Caco-2 (cell line): ENCODE data around the gene HPS4. TPM values are rescaled to one million over a fixed set of nuclear protein-coding genes. Genes with fewer than 3 reads are reported as not detected.

Experiments used
- BruUV-seq: library from RNA; stranded (reverse); fragments of 400-500 nt; replicated peaks from 2 replicates; lab custom pipeline; 2021; lab: Mats Ljungman, UMichigan
- CTCF ChIA-PET: fragments of 300-600 bp; sonication (Branson Sonifier 250); formaldehyde crosslinking; loops from one replicate; lab custom pipeline; 2022; ENCODE audit warnings: antibody characterized with exemption; lab: Charles Lee
- POLR2A ChIA-PET: fragments of 300-600 bp; sonication (Branson Sonifier 250); formaldehyde crosslinking; loops from one replicate; lab custom pipeline; 2022; ENCODE audit warnings: antibody characterized with exemption; lab: Charles Lee
- DNase-seq, 2 experiments: peaks; one replicate each; pipeline versions ENCODE4 v3.0.0 to v3.0.0-alpha.2; 2020 to 2022
- H3K27me3 ChIP-seq: replicated peaks from 2 replicates; pipeline ENCODE4 v1.6.0; 2011; ENCODE audit warnings: low read length; ENCODE audit not compliant: control insufficient read depth, insufficient read depth
- H3K36me3 ChIP-seq: 2 replicates; pipeline ENCODE4 v1.5.1; 2011; ENCODE audit warnings: low read length; ENCODE audit not compliant: control insufficient read depth, insufficient read depth
- H3K4me1 ChIP-seq: fragments of 250-450 bp; sonication (Bioruptor Pico); 2 replicates; pipeline ENCODE4 v1.5.1; 2020; ENCODE audit warnings: mild to moderate bottlenecking
- H3K4me3 ChIP-seq: 2 replicates; pipeline ENCODE4 v1.5.1; 2011; ENCODE audit warnings: low read depth, mild to moderate bottlenecking, control low read depth, low read length
- H3K9me3 ChIP-seq: fragments of 250-450 bp; sonication (Bioruptor Pico); 2 replicates; pipeline ENCODE4 v1.5.1; 2020; ENCODE audit warnings: mild to moderate bottlenecking, moderate library complexity
- H3K27ac Mint-ChIP-seq: one replicate; pipeline ENCODE4 v1.8.0; 2022; ENCODE audit warnings: mixed read lengths; ENCODE audit not compliant: unreplicated experiment
- H3K27me3 Mint-ChIP-seq: one replicate; pipeline ENCODE4 v1.8.0; 2022; ENCODE audit warnings: mixed read lengths; ENCODE audit not compliant: insufficient read depth, unreplicated experiment
- H3K36me3 Mint-ChIP-seq: one replicate; pipeline ENCODE4 v1.8.0; 2022; ENCODE audit warnings: mild to moderate bottlenecking, mixed read lengths; ENCODE audit not compliant: insufficient read depth, unreplicated experiment
- H3K4me1 Mint-ChIP-seq: one replicate; pipeline ENCODE4 v1.8.0; 2022; ENCODE audit warnings: low read depth, mixed read lengths; ENCODE audit not compliant: unreplicated experiment
- H3K4me3 Mint-ChIP-seq: one replicate; pipeline ENCODE4 v1.8.0; 2022; ENCODE audit warnings: mild to moderate bottlenecking, moderate library complexity, mixed read lengths; ENCODE audit not compliant: unreplicated experiment
- H3K9me3 Mint-ChIP-seq: one replicate; pipeline ENCODE4 v1.8.0; 2022; ENCODE audit warnings: mixed read lengths; ENCODE audit not compliant: unreplicated experiment
- intact Hi-C: fragments of 100-400 bp; cut with micrococcal nuclease; formaldehyde crosslinking; loops from one replicate; pipeline ENCODE4 v1.10.0; 2022; ENCODE audit not compliant: unreplicated experiment
- total RNA-seq: library from RNA; stranded (reverse); gene quantifications from 2 replicates; pipeline ENCODE4 v1.2.3, GENCODE V29; 2022
- TF ChIP-seq, protein P1 (sequence below), 2 experiments: fragments of 200-600 bp in 1 of 2; IDR thresholded peaks; 1 replicate in 1 of 2; 2 replicates in 1 of 2; pipeline versions ENCODE4 v1.5.1 to v1.8.0; 2011 to 2022; ENCODE audit warnings: antibody characterized with exemption in 1 of 2, control low read depth in 1 of 2, inconsistent platforms in 1 of 2, low read depth in 1 of 2, low read length in 1 of 2, mild to moderate bottlenecking in 1 of 2, moderate library complexity in 1 of 2; ENCODE audit not compliant: insufficient read depth in 1 of 2, severe bottlenecking in 1 of 2, unreplicated experiment in 1 of 2

Gene HPS4
- total RNA-seq, 1 experiment from 2014 or later, result 35.1 TPM

DNA sequence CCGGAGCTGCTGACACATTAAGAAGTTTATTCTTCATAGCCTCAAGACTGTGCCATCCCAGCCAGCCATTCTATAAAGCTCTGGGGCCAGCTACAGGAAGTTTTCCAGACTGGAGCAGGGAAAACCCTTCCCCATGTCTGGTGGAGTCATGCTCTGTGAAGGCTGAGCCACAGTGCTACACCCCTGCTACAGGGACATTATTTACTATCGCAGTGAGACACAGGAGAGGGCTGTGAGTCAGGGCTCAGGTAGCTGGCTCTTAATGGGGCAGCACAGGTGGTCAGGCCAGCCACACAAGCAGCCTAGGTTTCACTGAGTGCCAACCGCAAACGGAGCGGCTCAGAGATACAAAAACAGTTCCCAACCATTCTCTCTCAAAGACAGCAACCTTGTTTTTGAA is 12.1 kb downstream of the HPS4 start:
- Histone ChIP-seq H3K36me3 (peaks cover 2% of the 10 kb centered on the region), H3K4me1 (no peaks in the 10 kb centered on the region), H3K9me3 (no peaks in the 10 kb centered on the region), H3K4me3 (no peak overlapping the region), H3K27me3 (no peaks in the 10 kb centered on the region)
- intact Hi-C loops, result no loop called here
- no peaks in the 10 kb centered on the region for H3K27me3 Mint-ChIP-seq
- H3K36me3 Mint-ChIP-seq, result peaks cover 43% of the 10 kb centered on the region
- no peak overlapping the region for H3K27ac Mint-ChIP-seq
- TF ChIP-seq, protein P1, sequence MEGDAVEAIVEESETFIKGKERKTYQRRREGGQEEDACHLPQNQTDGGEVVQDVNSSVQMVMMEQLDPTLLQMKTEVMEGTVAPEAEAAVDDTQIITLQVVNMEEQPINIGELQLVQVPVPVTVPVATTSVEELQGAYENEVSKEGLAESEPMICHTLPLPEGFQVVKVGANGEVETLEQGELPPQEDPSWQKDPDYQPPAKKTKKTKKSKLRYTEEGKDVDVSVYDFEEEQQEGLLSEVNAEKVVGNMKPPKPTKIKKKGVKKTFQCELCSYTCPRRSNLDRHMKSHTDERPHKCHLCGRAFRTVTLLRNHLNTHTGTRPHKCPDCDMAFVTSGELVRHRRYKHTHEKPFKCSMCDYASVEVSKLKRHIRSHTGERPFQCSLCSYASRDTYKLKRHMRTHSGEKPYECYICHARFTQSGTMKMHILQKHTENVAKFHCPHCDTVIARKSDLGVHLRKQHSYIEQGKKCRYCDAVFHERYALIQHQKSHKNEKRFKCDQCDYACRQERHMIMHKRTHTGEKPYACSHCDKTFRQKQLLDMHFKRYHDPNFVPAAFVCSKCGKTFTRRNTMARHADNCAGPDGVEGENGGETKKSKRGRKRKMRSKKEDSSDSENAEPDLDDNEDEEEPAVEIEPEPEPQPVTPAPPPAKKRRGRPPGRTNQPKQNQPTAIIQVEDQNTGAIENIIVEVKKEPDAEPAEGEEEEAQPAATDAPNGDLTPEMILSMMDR (IDR thresholded peaks at IDR 0.05; ENCODE audit: insufficient read depth in 1 of 2, low read depth in 1 of 2, low read length in 1 of 2, severe bottlenecking in 1 of 2, unreplicated experiment in 1 of 2), result no peak
- BruUV-seq, result no TSS peak
- no peaks in the 10 kb centered on the region for H3K9me3 Mint-ChIP-seq
- ChIA-PET POLR2A (interaction anchor here (0.9 kb wide), 1 partner anchor 11 kb away, joined by 4 read pairs; no protein-coding TSS in a partner anchor), CTCF (no interaction called here)
- H3K4me1 Mint-ChIP-seq, result no peaks in the 10 kb centered on the region
- DNase-seq, result no peak
- H3K4me3 Mint-ChIP-seq, result no peak overlapping the region

DNA sequence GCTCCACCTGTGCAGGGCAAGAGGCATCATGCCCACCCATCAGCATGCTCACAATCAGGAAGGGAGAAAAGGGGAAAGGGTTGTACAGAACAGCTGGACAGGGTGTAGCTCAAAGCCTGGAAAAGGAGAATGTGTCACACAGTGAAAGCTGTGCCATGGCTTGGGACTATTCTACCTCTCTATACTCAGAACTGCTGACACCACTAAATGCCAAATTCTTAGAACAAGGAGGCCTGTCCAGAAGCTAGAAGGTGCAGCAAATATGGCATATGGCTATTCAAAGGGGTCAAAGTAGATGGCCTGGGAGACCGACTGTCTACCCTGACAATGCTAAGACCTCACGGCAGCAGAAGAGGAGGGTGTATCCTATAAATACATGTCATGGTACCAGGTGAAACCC is 12.8 kb downstream of the HPS4 start:
- Mint-ChIP-seq H3K9me3 (no peaks in the 10 kb centered on the region), H3K4me1 (no peaks in the 10 kb centered on the region), H3K4me3 (no peak overlapping the region), H3K36me3 (peaks cover 43% of the 10 kb centered on the region), H3K27ac (no peak overlapping the region), H3K27me3 (no peaks in the 10 kb centered on the region)
- no TSS peak for BruUV-seq
- ChIA-PET CTCF (no interaction called here), POLR2A (interaction anchor here (0.9 kb wide), 1 partner anchor 12 kb away, joined by 4 read pairs; no protein-coding TSS in a partner anchor)
- Histone ChIP-seq H3K36me3 (peaks cover 2% of the 10 kb centered on the region), H3K9me3 (no peaks in the 10 kb centered on the region), H3K4me3 (no peak overlapping the region), H3K27me3 (no peaks in the 10 kb centered on the region), H3K4me1 (no peaks in the 10 kb centered on the region)
- intact Hi-C loops, result no loop called here
- TF ChIP-seq, protein P1 (IDR thresholded peaks at IDR 0.05; ENCODE audit: insufficient read depth in 1 of 2, low read depth in 1 of 2, low read length in 1 of 2, severe bottlenecking in 1 of 2, unreplicated experiment in 1 of 2), result no peak
- DNase-seq, result no peak

DNA sequence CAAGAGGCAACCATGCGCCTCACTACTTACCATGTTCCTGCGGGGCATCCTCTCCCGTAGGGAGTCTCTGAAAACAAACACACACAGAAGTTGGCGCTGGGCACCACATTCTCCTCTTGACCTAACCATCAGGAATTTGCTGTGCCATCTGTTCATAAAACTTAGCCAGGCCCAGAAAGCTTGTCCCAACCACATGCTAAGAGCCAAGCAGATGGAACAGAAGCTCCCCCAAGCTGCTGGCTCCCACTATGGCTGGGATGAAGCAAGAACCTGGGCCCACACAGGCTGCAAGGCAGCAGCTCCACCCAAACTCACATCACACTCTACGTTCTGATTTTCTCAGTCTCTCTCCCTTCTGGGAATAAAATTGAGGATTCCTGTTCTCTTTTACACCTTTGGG is 17.4 kb downstream of the HPS4 start:
- no peaks in the 10 kb centered on the region for H3K27me3 Mint-ChIP-seq
- BruUV-seq, result no TSS peak
- Histone ChIP-seq H3K27me3 (no peaks in the 10 kb centered on the region), H3K4me3 (no peak overlapping the region), H3K9me3 (no peaks in the 10 kb centered on the region), H3K36me3 (peaks cover 2% of the 10 kb centered on the region), H3K4me1 (no peaks in the 10 kb centered on the region)
- H3K36me3 Mint-ChIP-seq, result peaks cover 50% of the 10 kb centered on the region
- intact Hi-C loops, result no loop called here
- H3K4me1 Mint-ChIP-seq, result no peaks in the 10 kb centered on the region
- no peak for DNase-seq
- ChIA-PET CTCF (no interaction called here), POLR2A (no interaction called here)
- H3K27ac Mint-ChIP-seq, result no peak overlapping the region
- TF ChIP-seq, protein P1 (IDR thresholded peaks at IDR 0.05; ENCODE audit: insufficient read depth in 1 of 2, low read depth in 1 of 2, low read length in 1 of 2, severe bottlenecking in 1 of 2, unreplicated experiment in 1 of 2), result no peak
- H3K9me3 Mint-ChIP-seq, result no peaks in the 10 kb centered on the region
- no peak overlapping the region for H3K4me3 Mint-ChIP-seq
